ENCODE results near the gene KRI1. TPM values are rescaled to one million over a fixed set of nuclear protein-coding genes. Genes with fewer than 3 reads are reported as not detected.

Gene KRI1
- total and polyA plus RNA-seq, 2 of the 8 experiments (the other 6 are each of a cell fraction or from before 2014, with no cell fraction given), result 14.2 to 45.2 TPM

DNA sequence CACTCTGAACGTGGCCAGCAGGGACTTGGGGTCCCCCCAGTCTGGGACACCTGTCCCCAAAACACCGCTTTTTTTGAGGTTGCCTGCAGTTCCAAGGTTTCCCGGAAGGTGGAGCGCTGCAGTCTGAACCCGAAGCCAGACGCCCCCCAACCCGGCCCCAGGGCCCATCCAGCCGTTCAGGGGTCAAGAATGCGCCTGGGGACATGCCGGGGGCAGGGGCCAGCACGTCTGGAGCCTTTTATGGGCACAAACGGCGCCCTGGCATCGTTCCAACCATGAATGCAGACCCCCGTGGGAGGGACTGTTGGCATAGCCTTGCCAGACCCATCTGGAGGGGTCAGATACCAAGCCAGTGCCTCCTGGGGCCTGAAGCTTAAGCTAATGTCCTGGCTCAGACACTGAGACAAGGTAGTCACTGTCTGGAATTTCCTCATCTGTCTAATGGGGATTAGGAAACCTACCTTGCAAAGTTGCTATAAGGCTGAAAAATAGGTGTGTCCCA lies 55.5 kb downstream of the KRI1 start (continued):
- no peak for TF ChIP-seq EZH2 (IDR thresholded peaks at IDR 0.05; ENCODE audit: low read depth, low read length, severe bottlenecking)
- no peak; the same call in 1 of the 2 replicates for TF ChIP-seq TAF1 (IDR thresholded peaks at IDR 0.05; ENCODE audit: low read depth, low read length)
